H1 (cell line): ENCODE data around the gene ADAM12. TPM values are rescaled to one million over a fixed set of nuclear protein-coding genes. Genes with fewer than 3 reads are reported as not detected.

Experiments
- CTCF ChIA-PET: fragments of 300-600 bp; sonication (Branson Sonifier 250); formaldehyde crosslinking; loops from one replicate; lab custom pipeline; 2021; ENCODE audit not compliant: partially characterized antibody; lab: Charles Lee
- POLR2A ChIA-PET: fragments of 300-600 bp; sonication (Branson Sonifier 250); formaldehyde crosslinking; loops from one replicate; lab custom pipeline; 2021; ENCODE audit warnings: inconsistent platforms; ENCODE audit not compliant: partially characterized antibody; lab: Charles Lee
- DNase-seq, 2 experiments: peaks; one replicate each; pipeline versions ENCODE4 v3.0.0 to v3.0.0-alpha.2; 2010 to 2022; ENCODE audit warnings: low spot score in 2 of 2, low read depth in 1 of 2, mixed read lengths in 1 of 2
- FAIRE-seq: peaks from 2 replicates; lab custom pipeline; 2011; peaks lifted over from hg19 to GRCh38; lab: Jason Lieb, UNC
- H2AFZ ChIP-seq: 2 replicates; pipeline ENCODE4 v1.8.1; 2012; ENCODE audit warnings: low read length, inconsistent platforms
- H2AK5ac ChIP-seq: 2 replicates; pipeline ENCODE4 v1.6.1; 2013; ENCODE audit warnings: low read depth, low read length
- H2BK120ac ChIP-seq: replicated peaks from 2 replicates; pipeline ENCODE3; 2013; ENCODE audit warnings: low read depth, low read length, inconsistent platforms
- H2BK12ac ChIP-seq: 2 replicates; pipeline ENCODE4 v1.6.1; 2013; ENCODE audit warnings: low read depth, low read length
- H2BK15ac ChIP-seq: 2 replicates; pipeline ENCODE4 v1.6.1; 2013; ENCODE audit warnings: low read length
- H2BK20ac ChIP-seq: 2 replicates; pipeline ENCODE4 v1.6.1; 2013; ENCODE audit warnings: low read length
- H2BK5ac ChIP-seq: 2 replicates; pipeline ENCODE4 v1.6.1; 2013; ENCODE audit warnings: low read depth, low read length
- H3K14ac ChIP-seq: 2 replicates; pipeline ENCODE4 v1.6.1; 2013; ENCODE audit warnings: inconsistent platforms; ENCODE audit not compliant: insufficient read length
- H3K18ac ChIP-seq: 2 replicates; pipeline ENCODE4 v1.6.1; 2013; ENCODE audit warnings: low read length; ENCODE audit errors: extremely low read depth
- H3K23ac ChIP-seq: 2 replicates; pipeline ENCODE4 v1.6.1; 2013; ENCODE audit warnings: inconsistent platforms; ENCODE audit not compliant: insufficient read length
- H3K23me2 ChIP-seq: 2 replicates; pipeline ENCODE4 v1.6.1; 2013; ENCODE audit warnings: low read depth, low read length
- H3K27ac ChIP-seq: 2 replicates; pipeline ENCODE4 v1.6.1; 2011; ENCODE audit warnings: low read depth, low read length, inconsistent platforms
- H3K27me3 ChIP-seq, 4 experiments: replicated peaks in 1 of 4; 1 replicate in 1 of 4; 2 replicates in 3 of 4; pipeline versions ENCODE4 v1.6.1 to v1.8.1; 2011 to 2013; ENCODE audit warnings: low read length in 3 of 4, mild to moderate bottlenecking in 3 of 4, inconsistent platforms in 2 of 4, mixed read lengths in 2 of 4, moderate library complexity in 1 of 4; ENCODE audit not compliant: control insufficient read depth in 3 of 4, insufficient read depth in 3 of 4; ENCODE audit errors: extremely low read depth in 1 of 4
- H3K36me3 ChIP-seq, 4 experiments: 2 replicates each; pipeline versions ENCODE4 v1.6.1 to v1.8.1; 2011 to 2013; ENCODE audit warnings: mild to moderate bottlenecking in 4 of 4, low read length in 3 of 4, moderate library complexity in 2 of 4, control low read depth in 1 of 4, inconsistent platforms in 1 of 4; ENCODE audit not compliant: insufficient read depth in 4 of 4, control insufficient read depth in 2 of 4
- H3K4ac ChIP-seq: replicated peaks from 2 replicates; pipeline ENCODE3; 2013; ENCODE audit warnings: low read length, low read depth, mixed read lengths, inconsistent platforms; ENCODE audit not compliant: insufficient read length
- H3K4me1 ChIP-seq, 4 experiments: replicated peaks in 1 of 4; 1 replicate in 1 of 4; 2 replicates in 3 of 4; pipeline versions ENCODE4 v1.6.1 to v1.8.1; 2011 to 2013; ENCODE audit warnings: low read length in 3 of 4, inconsistent platforms in 2 of 4, mixed read lengths in 1 of 4; ENCODE audit not compliant: insufficient read depth in 4 of 4, control insufficient read depth in 3 of 4
- H3K4me2 ChIP-seq, 2 experiments: 2 replicates each; pipeline versions ENCODE4 v1.6.1 to v1.8.1; 2011 to 2013; ENCODE audit warnings: low read depth in 2 of 2, low read length in 2 of 2, control low read depth in 1 of 2, inconsistent platforms in 1 of 2, mild to moderate bottlenecking in 1 of 2; ENCODE audit not compliant: insufficient read depth in 1 of 2
- H3K4me3 ChIP-seq, 4 experiments: fragments of 200-600, 300-600 bp in 1 of 4; sonication (generic), shearing (Covaris generic), sonication (Bioruptor Twin) in 1 of 4; 2 replicates each; pipeline versions ENCODE4 v1.5.1 to v1.8.1; 2011 to 2016; ENCODE audit warnings: low read length in 4 of 4, low read depth in 3 of 4, control low read depth in 2 of 4, inconsistent platforms in 2 of 4, mild to moderate bottlenecking in 2 of 4, mixed read lengths in 1 of 4, moderate library complexity in 1 of 4; ENCODE audit not compliant: insufficient read depth in 2 of 4; ENCODE audit errors: extremely low read depth in 1 of 4
- H3K56ac ChIP-seq: replicated peaks from 2 replicates; pipeline ENCODE3; 2013; ENCODE audit warnings: low read depth, mild to moderate bottlenecking, mixed read lengths, low read length, inconsistent platforms; ENCODE audit not compliant: insufficient read length
- H3K79me1 ChIP-seq: 2 replicates; pipeline ENCODE4 v1.6.1; 2013; ENCODE audit warnings: low read depth, low read length, control low read depth
- H3K79me2 ChIP-seq, 2 experiments: 2 replicates each; pipeline versions ENCODE4 v1.6.1 to v1.8.1; 2012 to 2013; ENCODE audit warnings: low read length in 2 of 2, mild to moderate bottlenecking in 2 of 2, inconsistent platforms in 1 of 2; ENCODE audit not compliant: insufficient read depth in 2 of 2, control insufficient read depth in 1 of 2
- H3K9ac ChIP-seq, 4 experiments: replicated peaks in 1 of 4; 1 replicate in 1 of 4; 2 replicates in 3 of 4; pipeline versions ENCODE4 v1.6.1 to v1.8.1; 2011 to 2013; ENCODE audit warnings: low read depth in 3 of 4, low read length in 3 of 4, control low read depth in 2 of 4, mild to moderate bottlenecking in 2 of 4, moderate library complexity in 2 of 4, inconsistent platforms in 1 of 4; ENCODE audit errors: extremely low read depth in 1 of 4
- H3K9me3 ChIP-seq, 2 experiments: 2 replicates each; pipeline versions ENCODE4 v1.6.1 to v1.8.1; 2012 to 2013; ENCODE audit warnings: mild to moderate bottlenecking in 2 of 2, moderate library complexity in 2 of 2, control low read depth in 1 of 2, inconsistent platforms in 1 of 2, low read depth in 1 of 2, low read length in 1 of 2, mixed read lengths in 1 of 2; ENCODE audit not compliant: insufficient read depth in 2 of 2
- H4K20me1 ChIP-seq, 2 experiments: replicated peaks in 1 of 2; 2 replicates each; pipeline versions ENCODE3 to v1.8.1; 2011 to 2013; ENCODE audit warnings: inconsistent platforms in 2 of 2, low read length in 2 of 2, mild to moderate bottlenecking in 1 of 2; ENCODE audit not compliant: insufficient read depth in 2 of 2, control insufficient read depth in 1 of 2
- H4K5ac ChIP-seq: 2 replicates; pipeline ENCODE4 v1.6.1; 2013; ENCODE audit warnings: low read length, low read depth, mixed read lengths, inconsistent platforms; ENCODE audit not compliant: insufficient read length
- H4K8ac ChIP-seq: 2 replicates; pipeline ENCODE4 v1.8.0; 2013; ENCODE audit warnings: mild to moderate bottlenecking, moderate library complexity, low read length, inconsistent platforms; ENCODE audit not compliant: insufficient read depth; ENCODE audit errors: extremely low read depth
- H4K91ac ChIP-seq: replicated peaks from 2 replicates; pipeline ENCODE3; 2013; ENCODE audit warnings: low read length, mixed read lengths, inconsistent platforms; ENCODE audit not compliant: insufficient read length
- CHD1 ChIP-seq: IDR thresholded peaks from 2 replicates; pipeline ENCODE4 v1.6.1; 2012; ENCODE audit warnings: low read depth, low read length, improper control_type of control experiment
- CTCF ChIP-seq, 3 experiments: IDR thresholded peaks; 1 replicate in 2 of 3; 2 replicates in 1 of 3; pipeline versions ENCODE4 v1.5.1 to v1.6.1; 2011; ENCODE audit warnings: low read length in 3 of 3, mild to moderate bottlenecking in 3 of 3, inconsistent platforms in 2 of 3, low read depth in 1 of 3, moderate library complexity in 1 of 3; ENCODE audit not compliant: insufficient read depth in 1 of 3; ENCODE audit errors: control extremely low read depth in 1 of 3
- HDAC2 ChIP-seq, 2 experiments: fragments of 300-600 bp in 1 of 2; sonication (generic) in 1 of 2; IDR thresholded peaks; 2 replicates each; pipeline ENCODE4 v1.6.1; 2011 to 2012; ENCODE audit warnings: low read depth in 2 of 2, low read length in 2 of 2, mild to moderate bottlenecking in 2 of 2, moderate library complexity in 2 of 2, borderline replicate concordance in 1 of 2, inconsistent platforms in 1 of 2
- MAFK ChIP-seq: IDR thresholded peaks from 2 replicates; pipeline ENCODE4 v1.6.1; 2012; ENCODE audit warnings: low read depth, mild to moderate bottlenecking, improper control_type of control experiment, low read length
- POLR2AphosphoS5 ChIP-seq: IDR thresholded peaks from 2 replicates; pipeline ENCODE4 v1.6.1; 2011; ENCODE audit warnings: low read depth, low read length
- RAD21 ChIP-seq, 2 experiments: IDR thresholded peaks in 1 of 2; conservative IDR thresholded peaks in 1 of 2; 2 replicates each; pipeline ENCODE4 v1.6.1; 2011; ENCODE audit warnings: low read depth in 2 of 2, low read length in 2 of 2, improper control_type of control experiment in 1 of 2, inconsistent platforms in 1 of 2, mild to moderate bottlenecking in 1 of 2, moderate library complexity in 1 of 2
- RFX5 ChIP-seq: IDR thresholded peaks from 2 replicates; pipeline ENCODE4 v1.6.1; 2011; ENCODE audit warnings: low read depth, low read length, improper control_type of control experiment, borderline replicate concordance
- SP4 ChIP-seq: IDR thresholded peaks from 2 replicates; pipeline ENCODE4 v1.6.1; 2012; ENCODE audit warnings: low read length, inconsistent platforms
- TAF1 ChIP-seq: IDR thresholded peaks from 2 replicates; pipeline ENCODE4 v1.6.1; 2011; ENCODE audit warnings: mild to moderate bottlenecking, low read depth, low read length
- TAF7 ChIP-seq: optimal IDR thresholded peaks from 2 replicates; pipeline ENCODE3; 2011; ENCODE audit warnings: low read depth, mild to moderate bottlenecking, inconsistent platforms, low read length, moderate library complexity, borderline replicate concordance
- WGBS, 2 experiments: shearing (Covaris generic) in 1 of 2; methylation state at CpG; one replicate each; pipeline versions ENCODE4 v1.1.6 to v1.1.7; 2013 to 2015; ENCODE audit warnings: low lambda C conversion rate in 2 of 2, mixed read lengths in 2 of 2, inconsistent platforms in 1 of 2, low coverage in 1 of 2, missing lambda C conversion rate in 1 of 2; ENCODE audit not compliant: insufficient replicate concordance in 2 of 2, insufficient coverage in 1 of 2, insufficient read length in 1 of 2; ENCODE audit errors: extremely low coverage in 1 of 2, missing lambda C conversion rate in 1 of 2; 5-methylcytosine and 5-hydroxymethylcytosine counted together
- polyA plus RNA-seq, 7 experiments: library from polyadenylated mRNA; depleted of rRNA in 3 of 7; stranded (reverse) in 5 of 7; unstranded in 2 of 7; fragments of >200 nt in 5 of 7; fragments of 200-250 nt in 2 of 7; gene quantifications; 1 replicate in 5 of 7; 2 replicates in 1 of 7; 4 replicates in 1 of 7; pipeline versions ENCODE4 v1.2.1 to v1.2.3, GENCODE V29; 2011 to 2013; ENCODE audit warnings: missing spikeins in 2 of 7, mixed read lengths in 2 of 7
- total RNA-seq: library from RNA; stranded (reverse); fragmentation: NEBNext Ultra II Directional; extraction: Animal tissue kit (Norgen Biotek cat#: 25700); gene quantifications from 2 replicates; pipeline ENCODE4 v1.2.1, GENCODE V29; 2021
- TF ChIP-seq, protein P1 (sequence below): IDR thresholded peaks from 2 replicates; pipeline ENCODE4 v1.6.1; 2012; ENCODE audit warnings: inconsistent platforms

The ADAM12 gene
- total and polyA plus RNA-seq, 2 of the 8 experiments (the other 6 are each of a cell fraction or from before 2014, with no cell fraction given) = 0.07 to 0.17 TPM

GRCh38 chr10:126052171-126052570 lies 336.1 kb downstream of the ADAM12 start:
- Histone ChIP-seq H3K27ac (no peak overlapping the region), H2AK5ac (no peak overlapping the region), H3K14ac (no peak overlapping the region), H2BK120ac (no peak overlapping the region), H2AFZ (no peak overlapping the region), H3K27me3 (no peaks in the 10 kb centered on the region), H2BK12ac (no peak overlapping the region), H4K20me1 (no peaks in the 10 kb centered on the region), H3K23ac (no peak overlapping the region), H3K4ac (no peak overlapping the region), H3K9me3 (no peaks in the 10 kb centered on the region), H4K8ac (no peak overlapping the region), H3K79me2 (no peaks in the 10 kb centered on the region), H4K91ac (no peak overlapping the region), H2BK5ac (no peak overlapping the region), H2BK15ac (no peak overlapping the region), H3K4me1 (no peaks in the 10 kb centered on the region), H3K79me1 (no peaks in the 10 kb centered on the region), H3K4me3 (no peak overlapping the region), H3K23me2 (peaks cover 4% of the 10 kb centered on the region; the same call in 1 of the 2 replicates), H2BK20ac (no peak overlapping the region), H3K4me2 (no peak overlapping the region), H3K9ac (no peak overlapping the region), H3K18ac (no peak overlapping the region), H3K56ac (no peak overlapping the region), H3K36me3 (no peaks in the 10 kb centered on the region), H4K5ac (no peak overlapping the region)
- WGBS, 2 experiments = 92% methylated on average over 2 of the region's 2 CpGs; no CpG with 5 or more reads in 1 of the 2 experiments
- FAIRE-seq (no peak), DNase-seq (no peak)
- CTCF ChIA-PET = interaction anchor here (0.6 to 1.5 kb wide), 3 partner anchors 14 to 43 kb away, joined by 3 read pairs; no protein-coding TSS in a partner anchor
- POLR2A ChIA-PET = no interaction called here
- no peak for TF ChIP-seq TAF7
- TF ChIP-seq TAF1 = no peak
- no peak for TF ChIP-seq MAFK
- no peak for TF ChIP-seq CTCF (IDR thresholded peaks at IDR 0.05; ENCODE audit: control extremely low read depth in 1 of 3, insufficient read depth in 1 of 3, low read depth in 1 of 3, low read length in 3 of 3)
- no peak for TF ChIP-seq RFX5
- TF ChIP-seq RAD21 (IDR thresholded peaks at IDR 0.05 in 1 of 2, conservative IDR thresholded peaks at IDR 0.05 in 1 of 2; ENCODE audit: low read depth in 2 of 2, low read length in 2 of 2) = no peak
- TF ChIP-seq, protein P1, sequence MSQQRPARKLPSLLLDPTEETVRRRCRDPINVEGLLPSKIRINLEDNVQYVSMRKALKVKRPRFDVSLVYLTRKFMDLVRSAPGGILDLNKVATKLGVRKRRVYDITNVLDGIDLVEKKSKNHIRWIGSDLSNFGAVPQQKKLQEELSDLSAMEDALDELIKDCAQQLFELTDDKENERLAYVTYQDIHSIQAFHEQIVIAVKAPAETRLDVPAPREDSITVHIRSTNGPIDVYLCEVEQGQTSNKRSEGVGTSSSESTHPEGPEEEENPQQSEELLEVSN = no peak
- TF ChIP-seq HDAC2 (IDR thresholded peaks at IDR 0.05; ENCODE audit: borderline replicate concordance in 1 of 2, low read depth in 2 of 2, low read length in 2 of 2) = no peak
- TF ChIP-seq SP4 = no peak
- no peak for TF ChIP-seq POLR2AphosphoS5
- TF ChIP-seq CHD1 = no peak
